GM23338 (cell line): Measurements from ENCODE around the gene SLC20A1. TPM values are rescaled to one million over a fixed set of nuclear protein-coding genes. Genes with fewer than 3 reads are reported as not detected.

Source experiments
- ATAC-seq: fragments of 200-7000 bp; cut with Tn5 transposase; 3 replicates; pipeline ENCODE4 v1.9.1; 2020
- DNase-seq: peaks from one replicate; pipeline ENCODE4 v3.0.0-alpha.2; 2015; ENCODE audit warnings: low spot score
- H2AFZ ChIP-seq: fragments of 200-600 bp; sonication (generic); 2 replicates; pipeline ENCODE4 v1.8.0; 2016; ENCODE audit warnings: antibody characterized with exemption, mild to moderate bottlenecking, moderate library complexity
- H3F3A ChIP-seq: fragments of 200-600 bp; sonication (generic); replicated peaks from 2 replicates; pipeline ENCODE4 v1.8.0; 2017; ENCODE audit warnings: antibody characterized with exemption, mixed run types, low read depth
- H3K27ac ChIP-seq: fragments of 200-600 bp; sonication (generic); 2 replicates; pipeline ENCODE4 v1.6.1; 2016; ENCODE audit warnings: low read depth
- H3K27me3 ChIP-seq: fragments of 200-600 bp; sonication (generic); 2 replicates; pipeline ENCODE4 v1.8.0; 2016; ENCODE audit warnings: mild to moderate bottlenecking, mixed run types, moderate library complexity; ENCODE audit not compliant: insufficient read depth
- H3K36me3 ChIP-seq: fragments of 200-600 bp; sonication (generic); 2 replicates; pipeline ENCODE4 v1.8.0; 2016; ENCODE audit warnings: mild to moderate bottlenecking; ENCODE audit not compliant: insufficient read depth
- H3K4me1 ChIP-seq: fragments of 200-600 bp; sonication (generic); 2 replicates; pipeline ENCODE4 v1.8.0; 2016; ENCODE audit warnings: mild to moderate bottlenecking, moderate library complexity; ENCODE audit not compliant: insufficient read depth
- H3K4me2 ChIP-seq: fragments of 200-600 bp; sonication (generic); 2 replicates; pipeline ENCODE4 v1.7.1; 2017; ENCODE audit warnings: mixed run types
- H3K4me3 ChIP-seq: fragments of 200-600 bp; sonication (generic); 2 replicates; pipeline ENCODE4 v1.6.1; 2016; ENCODE audit warnings: mixed run types
- H3K79me2 ChIP-seq: fragments of 200-600 bp; sonication (generic); replicated peaks from 2 replicates; pipeline ENCODE4 v1.8.0; 2017; ENCODE audit warnings: mild to moderate bottlenecking; ENCODE audit not compliant: insufficient read depth
- H3K9me2 ChIP-seq: fragments of 200-600 bp; sonication (generic); 2 replicates; pipeline ENCODE4 v1.8.0; 2017; ENCODE audit not compliant: insufficient read depth
- H4K20me1 ChIP-seq: fragments of 200-600 bp; sonication (generic); replicated peaks from 2 replicates; pipeline ENCODE4 v1.8.0; 2017; ENCODE audit warnings: mild to moderate bottlenecking; ENCODE audit not compliant: insufficient read depth
- H3K27ac Mint-ChIP-seq: 2 replicates; pipeline ENCODE4 v1.8.0; 2020; ENCODE audit warnings: inconsistent platforms, mild to moderate bottlenecking, moderate library complexity, mixed read lengths
- H3K27me3 Mint-ChIP-seq: 3 replicates; pipeline ENCODE4 v1.8.0; 2022; ENCODE audit warnings: low read depth, mild to moderate bottlenecking, moderate library complexity, mixed read lengths, inconsistent platforms; ENCODE audit not compliant: insufficient read depth, poor library complexity
- H3K36me3 Mint-ChIP-seq: 3 replicates; pipeline ENCODE4 v1.8.0; 2021; ENCODE audit warnings: low read depth, mild to moderate bottlenecking, inconsistent platforms, moderate library complexity, mixed read lengths
- H3K4me1 Mint-ChIP-seq: 3 replicates; pipeline ENCODE4 v1.8.0; 2020; ENCODE audit warnings: mild to moderate bottlenecking, inconsistent platforms, mixed read lengths
- H3K4me3 Mint-ChIP-seq: 3 replicates; pipeline ENCODE4 v1.8.0; 2021; ENCODE audit warnings: moderate library complexity, mild to moderate bottlenecking, inconsistent platforms, mixed read lengths
- H3K9me3 Mint-ChIP-seq: 3 replicates; pipeline ENCODE4 v1.8.0; 2020; ENCODE audit warnings: moderate library complexity, mild to moderate bottlenecking, inconsistent platforms, mixed read lengths
- CREB1 ChIP-seq: fragments of 250-450 bp; sonication (Bioruptor Pico); IDR thresholded peaks from 2 replicates; pipeline ENCODE4 v1.5.0; 2020; ENCODE audit warnings: low read depth, mild to moderate bottlenecking, moderate library complexity
- EZH2 ChIP-seq: fragments of 200-600 bp; sonication (generic); IDR thresholded peaks from one replicate; pipeline ENCODE4 v1.8.0; 2017; ENCODE audit warnings: antibody characterized with exemption, mild to moderate bottlenecking, low read depth; ENCODE audit not compliant: unreplicated experiment
- EZH2phosphoT487 ChIP-seq: fragments of 200-600 bp; sonication (generic); IDR thresholded peaks from one replicate; pipeline ENCODE4 v1.8.1; 2018; ENCODE audit warnings: antibody characterized with exemption; ENCODE audit not compliant: unreplicated experiment
- JUNB ChIP-seq: IDR thresholded peaks from one replicate; pipeline ENCODE4 v1.6.1; 2016; ENCODE audit warnings: antibody characterized with exemption; ENCODE audit not compliant: unreplicated experiment
- POLR2AphosphoS5 ChIP-seq: IDR thresholded peaks from 2 replicates; pipeline ENCODE4 v1.6.1; 2016; ENCODE audit warnings: antibody characterized with exemption, low read depth
- STAT1 ChIP-seq: IDR thresholded peaks from one replicate; pipeline ENCODE4 v1.6.1; 2016; ENCODE audit warnings: antibody characterized with exemption; ENCODE audit not compliant: unreplicated experiment
- ZNF331 ChIP-seq: fragments of 250-450 bp; sonication (Bioruptor Pico); IDR thresholded peaks from 2 replicates; pipeline ENCODE4 v1.5.0; 2020; ENCODE audit warnings: low read depth, mild to moderate bottlenecking, moderate library complexity
- polyA plus RNA-seq: library from polyadenylated mRNA; unstranded; fragments of >200 nt; fragmentation: Nextera tagmentation; extraction: Ambion mirVana; gene quantifications from 2 replicates; pipeline ENCODE4 v1.2.1, GENCODE V29; 2016
- total RNA-seq: library from RNA; depleted of rRNA; stranded (reverse); fragments of >200 nt; shearing (Covaris generic); gene quantifications from 2 replicates; pipeline ENCODE4 v1.2.3, GENCODE V29; 2014
- TF ChIP-seq, protein P1 (sequence below), 2 experiments: fragments of 200-600 bp in 1 of 2; sonication (generic) in 1 of 2; conservative IDR thresholded peaks; 2 replicates each; pipeline versions ENCODE4 v1.5.1 to v1.6.1; 2016 to 2017; ENCODE audit warnings: antibody characterized with exemption in 2 of 2, low read depth in 2 of 2, mild to moderate bottlenecking in 2 of 2, moderate library complexity in 1 of 2
- TF ChIP-seq, protein P2 (sequence below): fragments of 250-450 bp; sonication (Bioruptor Pico); IDR thresholded peaks from 2 replicates; pipeline ENCODE4 v1.5.0; 2020; ENCODE audit warnings: mild to moderate bottlenecking, moderate library complexity

Gene SLC20A1
- total and polyA plus RNA-seq, 2 experiments from 2014 or later = 52.9 to 84.3 TPM

DNA sequence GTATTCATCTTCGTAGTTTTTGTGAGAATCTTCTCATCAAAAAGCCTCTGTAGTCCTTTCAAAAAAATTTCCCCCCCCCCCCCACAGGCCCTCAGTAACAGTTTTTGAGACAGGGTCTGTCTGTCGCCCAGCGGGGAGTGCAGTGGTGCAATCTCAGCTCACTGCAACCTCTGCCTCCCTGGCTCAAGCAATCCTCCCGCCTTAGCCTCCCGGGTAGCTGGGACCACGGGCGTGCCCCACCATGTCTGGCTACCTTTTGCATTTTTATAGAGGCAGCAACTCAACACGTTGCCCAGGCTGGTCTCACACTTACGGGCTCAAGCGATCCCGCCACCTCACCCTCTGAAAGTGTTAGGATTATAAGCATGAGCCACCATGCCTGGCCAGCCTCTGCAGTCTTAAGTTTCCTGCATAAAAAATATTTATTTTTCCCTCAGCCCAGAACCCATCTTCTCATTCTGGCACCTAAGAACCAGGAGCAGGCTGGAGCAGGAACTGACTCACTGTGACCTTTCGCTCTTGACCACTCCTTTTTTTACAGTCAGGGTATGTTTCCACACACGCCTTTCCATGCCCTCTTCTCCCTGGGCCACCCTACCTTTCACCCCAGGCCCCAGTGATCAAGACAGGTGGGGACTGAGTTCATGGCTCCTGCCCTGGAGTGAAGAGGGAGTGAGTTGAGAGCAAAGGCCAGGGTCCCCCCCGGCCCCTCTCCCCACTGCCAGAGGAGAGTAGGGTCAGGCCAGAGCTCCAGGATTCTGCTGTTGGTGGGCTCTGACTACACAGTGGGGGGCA lies 42.5 kb downstream of the SLC20A1 start:
- Mint-ChIP-seq H3K27me3 (peaks cover 2% of the 10 kb centered on the region), H3K9me3 (no peaks in the 10 kb centered on the region), H3K4me3 (no peak overlapping the region), H3K4me1 (peaks cover 8% of the 10 kb centered on the region), H3K27ac (no peak overlapping the region; the same call in 1 of the 2 replicates), H3K36me3 (no peaks in the 10 kb centered on the region)
- H3K36me3 ChIP-seq = no peaks in the 10 kb centered on the region
- H3K4me3 ChIP-seq = no peak overlapping the region
- H3K27ac ChIP-seq = no peak overlapping the region
- no peak for DNase-seq
- no peaks in the 10 kb centered on the region for H3K27me3 ChIP-seq
- TF ChIP-seq CREB1 (CRISPR knock-in tag) = no peak
- TF ChIP-seq JUNB = no peak
- TF ChIP-seq, protein P1, sequence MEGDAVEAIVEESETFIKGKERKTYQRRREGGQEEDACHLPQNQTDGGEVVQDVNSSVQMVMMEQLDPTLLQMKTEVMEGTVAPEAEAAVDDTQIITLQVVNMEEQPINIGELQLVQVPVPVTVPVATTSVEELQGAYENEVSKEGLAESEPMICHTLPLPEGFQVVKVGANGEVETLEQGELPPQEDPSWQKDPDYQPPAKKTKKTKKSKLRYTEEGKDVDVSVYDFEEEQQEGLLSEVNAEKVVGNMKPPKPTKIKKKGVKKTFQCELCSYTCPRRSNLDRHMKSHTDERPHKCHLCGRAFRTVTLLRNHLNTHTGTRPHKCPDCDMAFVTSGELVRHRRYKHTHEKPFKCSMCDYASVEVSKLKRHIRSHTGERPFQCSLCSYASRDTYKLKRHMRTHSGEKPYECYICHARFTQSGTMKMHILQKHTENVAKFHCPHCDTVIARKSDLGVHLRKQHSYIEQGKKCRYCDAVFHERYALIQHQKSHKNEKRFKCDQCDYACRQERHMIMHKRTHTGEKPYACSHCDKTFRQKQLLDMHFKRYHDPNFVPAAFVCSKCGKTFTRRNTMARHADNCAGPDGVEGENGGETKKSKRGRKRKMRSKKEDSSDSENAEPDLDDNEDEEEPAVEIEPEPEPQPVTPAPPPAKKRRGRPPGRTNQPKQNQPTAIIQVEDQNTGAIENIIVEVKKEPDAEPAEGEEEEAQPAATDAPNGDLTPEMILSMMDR (conservative IDR thresholded peaks at IDR 0.05; ENCODE audit: low read depth in 2 of 2) = no peak
- no peak for TF ChIP-seq STAT1
- H3K4me2 ChIP-seq = no peak overlapping the region
- H3F3A ChIP-seq = no peaks in the 10 kb centered on the region
- H4K20me1 ChIP-seq = no peaks in the 10 kb centered on the region
- H3K79me2 ChIP-seq = no peaks in the 10 kb centered on the region
- no peak overlapping the region for H2AFZ ChIP-seq
- H3K9me2 ChIP-seq = no peaks in the 10 kb centered on the region
- no peaks in the 10 kb centered on the region for H3K4me1 ChIP-seq
- no peak for ATAC-seq

DNA sequence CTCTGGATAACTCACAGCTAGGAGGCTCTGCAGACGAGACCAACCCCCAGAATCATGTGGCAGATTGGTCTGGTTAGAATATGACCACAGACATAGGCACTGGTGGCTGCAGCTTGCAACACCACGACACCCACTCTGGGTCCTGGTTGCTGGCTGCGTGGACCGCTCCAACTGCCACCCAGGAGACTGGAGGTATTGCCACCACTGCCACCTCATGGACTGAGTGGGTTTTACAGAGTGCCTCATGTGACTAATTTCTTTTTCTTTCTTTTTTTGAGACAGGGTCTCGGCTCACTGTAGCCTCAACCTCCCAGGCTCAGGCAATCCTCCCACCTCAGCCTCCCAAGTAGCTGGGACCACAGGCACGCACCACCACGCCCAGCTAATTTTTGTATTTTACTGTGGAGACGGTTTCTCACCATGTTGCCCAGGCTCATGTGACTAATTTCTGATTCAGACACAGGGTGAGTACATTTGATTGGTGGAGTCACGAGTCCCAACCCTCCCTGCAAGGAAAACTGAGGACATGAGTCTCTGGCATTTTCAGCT lies 45.2 kb downstream of the SLC20A1 start:
- no peak overlapping the region for H3K27ac Mint-ChIP-seq
- H3K4me2 ChIP-seq = no peak overlapping the region
- peak; percentile 80 for ATAC-seq
- no peaks in the 10 kb centered on the region for H3F3A ChIP-seq
- no peak overlapping the region for H3K27ac ChIP-seq
- H3K9me2 ChIP-seq = no peaks in the 10 kb centered on the region
- H3K4me3 ChIP-seq = no peak overlapping the region
- H2AFZ ChIP-seq = peak overlapping the region; percentile 33; the same call in 1 of the 2 replicates
- H3K27me3 ChIP-seq = no peaks in the 10 kb centered on the region
- no peaks in the 10 kb centered on the region for H4K20me1 ChIP-seq
- H3K36me3 ChIP-seq = no peaks in the 10 kb centered on the region
- peak; percentile 70 for DNase-seq
- H3K4me1 ChIP-seq = no peaks in the 10 kb centered on the region
- no peaks in the 10 kb centered on the region for H3K36me3 Mint-ChIP-seq
- no peaks in the 10 kb centered on the region for H3K27me3 Mint-ChIP-seq
- no peak for TF ChIP-seq POLR2AphosphoS5
- TF ChIP-seq JUNB = no peak
- TF ChIP-seq, protein P1 (conservative IDR thresholded peaks at IDR 0.05; ENCODE audit: low read depth in 2 of 2) = peak; percentile 55 to 70
- TF ChIP-seq, protein P2, sequence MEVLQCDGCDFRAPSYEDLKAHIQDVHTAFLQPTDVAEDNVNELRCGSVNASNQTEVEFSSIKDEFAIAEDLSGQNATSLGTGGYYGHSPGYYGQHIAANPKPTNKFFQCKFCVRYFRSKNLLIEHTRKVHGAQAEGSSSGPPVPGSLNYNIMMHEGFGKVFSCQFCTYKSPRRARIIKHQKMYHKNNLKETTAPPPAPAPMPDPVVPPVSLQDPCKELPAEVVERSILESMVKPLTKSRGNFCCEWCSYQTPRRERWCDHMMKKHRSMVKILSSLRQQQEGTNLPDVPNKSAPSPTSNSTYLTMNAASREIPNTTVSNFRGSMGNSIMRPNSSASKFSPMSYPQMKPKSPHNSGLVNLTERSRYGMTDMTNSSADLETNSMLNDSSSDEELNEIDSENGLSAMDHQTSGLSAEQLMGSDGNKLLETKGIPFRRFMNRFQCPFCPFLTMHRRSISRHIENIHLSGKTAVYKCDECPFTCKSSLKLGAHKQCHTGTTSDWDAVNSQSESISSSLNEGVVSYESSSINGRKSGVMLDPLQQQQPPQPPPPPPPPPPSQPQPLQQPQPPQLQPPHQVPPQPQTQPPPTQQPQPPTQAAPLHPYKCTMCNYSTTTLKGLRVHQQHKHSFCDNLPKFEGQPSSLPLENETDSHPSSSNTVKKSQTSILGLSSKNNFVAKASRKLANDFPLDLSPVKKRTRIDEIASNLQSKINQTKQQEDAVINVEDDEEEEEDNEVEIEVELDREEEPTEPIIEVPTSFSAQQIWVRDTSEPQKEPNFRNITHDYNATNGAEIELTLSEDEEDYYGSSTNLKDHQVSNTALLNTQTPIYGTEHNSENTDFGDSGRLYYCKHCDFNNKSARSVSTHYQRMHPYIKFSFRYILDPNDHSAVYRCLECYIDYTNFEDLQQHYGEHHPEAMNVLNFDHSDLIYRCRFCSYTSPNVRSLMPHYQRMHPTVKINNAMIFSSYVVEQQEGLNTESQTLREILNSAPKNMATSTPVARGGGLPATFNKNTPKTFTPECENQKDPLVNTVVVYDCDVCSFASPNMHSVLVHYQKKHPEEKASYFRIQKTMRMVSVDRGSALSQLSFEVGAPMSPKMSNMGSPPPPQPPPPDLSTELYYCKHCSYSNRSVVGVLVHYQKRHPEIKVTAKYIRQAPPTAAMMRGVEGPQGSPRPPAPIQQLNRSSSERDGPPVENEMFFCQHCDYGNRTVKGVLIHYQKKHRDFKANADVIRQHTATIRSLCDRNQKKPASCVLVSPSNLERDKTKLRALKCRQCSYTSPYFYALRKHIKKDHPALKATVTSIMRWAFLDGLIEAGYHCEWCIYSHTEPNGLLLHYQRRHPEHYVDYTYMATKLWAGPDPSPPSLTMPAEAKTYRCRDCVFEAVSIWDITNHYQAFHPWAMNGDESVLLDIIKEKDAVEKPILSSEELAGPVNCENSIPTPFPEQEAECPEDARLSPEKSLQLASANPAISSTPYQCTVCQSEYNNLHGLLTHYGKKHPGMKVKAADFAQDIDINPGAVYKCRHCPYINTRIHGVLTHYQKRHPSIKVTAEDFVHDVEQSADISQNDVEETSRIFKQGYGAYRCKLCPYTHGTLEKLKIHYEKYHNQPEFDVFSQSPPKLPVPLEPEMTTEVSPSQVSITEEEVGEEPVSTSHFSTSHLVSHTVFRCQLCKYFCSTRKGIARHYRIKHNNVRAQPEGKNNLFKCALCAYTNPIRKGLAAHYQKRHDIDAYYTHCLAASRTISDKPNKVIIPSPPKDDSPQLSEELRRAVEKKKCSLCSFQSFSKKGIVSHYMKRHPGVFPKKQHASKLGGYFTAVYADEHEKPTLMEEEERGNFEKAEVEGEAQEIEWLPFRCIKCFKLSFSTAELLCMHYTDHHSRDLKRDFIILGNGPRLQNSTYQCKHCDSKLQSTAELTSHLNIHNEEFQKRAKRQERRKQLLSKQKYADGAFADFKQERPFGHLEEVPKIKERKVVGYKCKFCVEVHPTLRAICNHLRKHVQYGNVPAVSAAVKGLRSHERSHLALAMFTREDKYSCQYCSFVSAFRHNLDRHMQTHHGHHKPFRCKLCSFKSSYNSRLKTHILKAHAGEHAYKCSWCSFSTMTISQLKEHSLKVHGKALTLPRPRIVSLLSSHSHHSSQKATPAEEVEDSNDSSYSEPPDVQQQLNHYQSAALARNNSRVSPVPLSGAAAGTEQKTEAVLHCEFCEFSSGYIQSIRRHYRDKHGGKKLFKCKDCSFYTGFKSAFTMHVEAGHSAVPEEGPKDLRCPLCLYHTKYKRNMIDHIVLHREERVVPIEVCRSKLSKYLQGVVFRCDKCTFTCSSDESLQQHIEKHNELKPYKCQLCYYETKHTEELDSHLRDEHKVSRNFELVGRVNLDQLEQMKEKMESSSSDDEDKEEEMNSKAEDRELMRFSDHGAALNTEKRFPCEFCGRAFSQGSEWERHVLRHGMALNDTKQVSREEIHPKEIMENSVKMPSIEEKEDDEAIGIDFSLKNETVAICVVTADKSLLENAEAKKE (CRISPR knock-in tag) = no peak
- no peak for TF ChIP-seq EZH2phosphoT487
- TF ChIP-seq STAT1 = no peak
- no peak for TF ChIP-seq ZNF331 (CRISPR knock-in tag)
- TF ChIP-seq EZH2 = no peak
- H3K4me3 Mint-ChIP-seq = no peak overlapping the region
- no peaks in the 10 kb centered on the region for H3K9me3 Mint-ChIP-seq
- H3K4me1 Mint-ChIP-seq = peaks cover 8% of the 10 kb centered on the region
- H3K79me2 ChIP-seq = no peaks in the 10 kb centered on the region
